Vagina (tissue), 2 donors: ENCODE results near the gene CLUH. TPM values are rescaled to one million over a fixed set of nuclear protein-coding genes. Genes with fewer than 3 reads are reported as not detected.
A peak's percentile ranks its signal among the peaks of the same experiment; 100 is the strongest.

Experiments used
- DNase-seq, 2 donors: peaks; one replicate each; pipeline ENCODE4 v3.0.0-alpha.2; 2017; ENCODE audit errors: extremely low spot score in 2 of 2
- H3K27ac ChIP-seq: fragments of 200-600 bp; sonication (generic); one replicate; pipeline ENCODE4 v1.5.1; 2019
- H3K27me3 ChIP-seq: fragments of 200-600 bp; sonication (generic); one replicate; pipeline ENCODE4 v1.5.1; 2019
- H3K36me3 ChIP-seq, 2 donors: fragments of 200-600 bp; sonication (generic); one replicate each; pipeline ENCODE4 v1.5.1; 2017 to 2019
- H3K4me1 ChIP-seq: fragments of 200-600 bp; sonication (generic); one replicate; pipeline ENCODE4 v1.5.1; 2019
- H3K4me3 ChIP-seq, 2 donors: fragments of 200-600 bp; sonication (generic); 1 replicate in 1 of 2; 2 replicates in 1 of 2; pipeline ENCODE4 v1.5.1; 2016 to 2019
- H3K9me3 ChIP-seq: fragments of 200-600 bp; sonication (generic); one replicate; pipeline ENCODE4 v1.5.1; 2019
- POLR2A ChIP-seq, 2 donors: fragments of 450-650 bp; IDR thresholded peaks; one replicate each; pipeline ENCODE4 v1.6.1; 2017; ENCODE audit warnings: antibody characterized with exemption in 2 of 2, mild to moderate bottlenecking in 2 of 2, moderate library complexity in 2 of 2
- POLR2AphosphoS5 ChIP-seq, 2 donors: sonication (generic); formaldehyde crosslinking; IDR thresholded peaks; one replicate each; pipeline ENCODE4 v1.9.0; 2017; ENCODE audit warnings: antibody characterized with exemption in 2 of 2, mild to moderate bottlenecking in 2 of 2, low read depth in 1 of 2; ENCODE audit not compliant: insufficient read depth in 1 of 2
- intact Hi-C: fragments of 100-400 bp; cut with DNase I; formaldehyde crosslinking; loops from one replicate; pipeline ENCODE4 v1.15.1; 2023
- total RNA-seq: library from RNA; depleted of rRNA; stranded (reverse); fragments of >200 nt; gene quantifications from one replicate; pipeline ENCODE4 v1.2.3, GENCODE V29; 2016
- TF ChIP-seq, protein P1 (sequence below), 3 experiments: fragments of 450-650 bp in 2 of 3; fragments of 200-600 bp in 1 of 3; sonication (generic) in 1 of 3; IDR thresholded peaks; one replicate each; pipeline ENCODE4 v1.5.1; 2017 to 2019; ENCODE audit warnings: antibody characterized with exemption in 3 of 3, mild to moderate bottlenecking in 2 of 3, moderate library complexity in 2 of 3

Gene CLUH, protein sequence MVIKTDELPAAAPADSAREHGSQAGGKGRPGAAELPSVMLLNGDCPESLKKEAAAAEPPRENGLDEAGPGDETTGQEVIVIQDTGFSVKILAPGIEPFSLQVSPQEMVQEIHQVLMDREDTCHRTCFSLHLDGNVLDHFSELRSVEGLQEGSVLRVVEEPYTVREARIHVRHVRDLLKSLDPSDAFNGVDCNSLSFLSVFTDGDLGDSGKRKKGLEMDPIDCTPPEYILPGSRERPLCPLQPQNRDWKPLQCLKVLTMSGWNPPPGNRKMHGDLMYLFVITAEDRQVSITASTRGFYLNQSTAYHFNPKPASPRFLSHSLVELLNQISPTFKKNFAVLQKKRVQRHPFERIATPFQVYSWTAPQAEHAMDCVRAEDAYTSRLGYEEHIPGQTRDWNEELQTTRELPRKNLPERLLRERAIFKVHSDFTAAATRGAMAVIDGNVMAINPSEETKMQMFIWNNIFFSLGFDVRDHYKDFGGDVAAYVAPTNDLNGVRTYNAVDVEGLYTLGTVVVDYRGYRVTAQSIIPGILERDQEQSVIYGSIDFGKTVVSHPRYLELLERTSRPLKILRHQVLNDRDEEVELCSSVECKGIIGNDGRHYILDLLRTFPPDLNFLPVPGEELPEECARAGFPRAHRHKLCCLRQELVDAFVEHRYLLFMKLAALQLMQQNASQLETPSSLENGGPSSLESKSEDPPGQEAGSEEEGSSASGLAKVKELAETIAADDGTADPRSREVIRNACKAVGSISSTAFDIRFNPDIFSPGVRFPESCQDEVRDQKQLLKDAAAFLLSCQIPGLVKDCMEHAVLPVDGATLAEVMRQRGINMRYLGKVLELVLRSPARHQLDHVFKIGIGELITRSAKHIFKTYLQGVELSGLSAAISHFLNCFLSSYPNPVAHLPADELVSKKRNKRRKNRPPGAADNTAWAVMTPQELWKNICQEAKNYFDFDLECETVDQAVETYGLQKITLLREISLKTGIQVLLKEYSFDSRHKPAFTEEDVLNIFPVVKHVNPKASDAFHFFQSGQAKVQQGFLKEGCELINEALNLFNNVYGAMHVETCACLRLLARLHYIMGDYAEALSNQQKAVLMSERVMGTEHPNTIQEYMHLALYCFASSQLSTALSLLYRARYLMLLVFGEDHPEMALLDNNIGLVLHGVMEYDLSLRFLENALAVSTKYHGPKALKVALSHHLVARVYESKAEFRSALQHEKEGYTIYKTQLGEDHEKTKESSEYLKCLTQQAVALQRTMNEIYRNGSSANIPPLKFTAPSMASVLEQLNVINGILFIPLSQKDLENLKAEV (N-terminal part only)
- total RNA-seq: 52.3 TPM

DNA sequence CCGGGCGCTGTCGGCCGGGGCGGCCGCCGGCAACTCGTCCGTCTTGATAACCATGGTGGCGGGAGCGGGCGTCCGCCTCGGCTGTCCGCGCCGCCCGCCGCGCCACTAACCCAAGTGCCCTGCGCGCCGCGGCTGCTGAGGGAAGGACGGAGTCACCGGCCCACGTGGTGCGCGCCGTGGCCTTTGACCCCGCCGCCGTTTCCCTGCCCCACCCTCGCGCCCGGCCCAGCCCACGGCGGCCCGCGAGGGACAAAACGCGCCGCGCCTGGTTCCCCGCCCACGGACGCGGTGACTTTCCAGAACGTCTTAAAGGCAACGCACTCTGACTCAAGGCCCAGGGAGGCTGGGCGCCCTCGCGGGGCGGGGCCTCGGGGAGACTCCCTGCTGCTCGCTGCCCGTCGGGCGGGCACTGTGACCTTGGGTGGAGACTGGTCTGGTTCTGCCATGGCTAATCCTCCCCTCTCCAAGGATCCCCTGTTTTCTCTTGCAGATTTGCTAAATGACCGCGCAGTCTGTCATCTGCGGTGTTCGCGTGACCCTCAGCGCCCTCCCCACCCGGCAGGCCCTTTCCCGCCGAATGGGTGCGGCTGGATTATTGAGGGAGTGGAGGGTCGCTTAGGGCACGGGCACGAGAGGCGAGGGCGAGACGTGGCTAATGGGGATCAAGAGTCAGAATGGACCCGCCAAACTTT lies at the start of gene CLUH:
Gene CLUH, minus strand, starts transcription at position 157 of the 692 bp plus-strand sequence. Its CDS starts 103 bp downstream, at position 54.
- TF ChIP-seq, protein P1, sequence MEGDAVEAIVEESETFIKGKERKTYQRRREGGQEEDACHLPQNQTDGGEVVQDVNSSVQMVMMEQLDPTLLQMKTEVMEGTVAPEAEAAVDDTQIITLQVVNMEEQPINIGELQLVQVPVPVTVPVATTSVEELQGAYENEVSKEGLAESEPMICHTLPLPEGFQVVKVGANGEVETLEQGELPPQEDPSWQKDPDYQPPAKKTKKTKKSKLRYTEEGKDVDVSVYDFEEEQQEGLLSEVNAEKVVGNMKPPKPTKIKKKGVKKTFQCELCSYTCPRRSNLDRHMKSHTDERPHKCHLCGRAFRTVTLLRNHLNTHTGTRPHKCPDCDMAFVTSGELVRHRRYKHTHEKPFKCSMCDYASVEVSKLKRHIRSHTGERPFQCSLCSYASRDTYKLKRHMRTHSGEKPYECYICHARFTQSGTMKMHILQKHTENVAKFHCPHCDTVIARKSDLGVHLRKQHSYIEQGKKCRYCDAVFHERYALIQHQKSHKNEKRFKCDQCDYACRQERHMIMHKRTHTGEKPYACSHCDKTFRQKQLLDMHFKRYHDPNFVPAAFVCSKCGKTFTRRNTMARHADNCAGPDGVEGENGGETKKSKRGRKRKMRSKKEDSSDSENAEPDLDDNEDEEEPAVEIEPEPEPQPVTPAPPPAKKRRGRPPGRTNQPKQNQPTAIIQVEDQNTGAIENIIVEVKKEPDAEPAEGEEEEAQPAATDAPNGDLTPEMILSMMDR (IDR thresholded peaks at IDR 0.05): no peak
- TF ChIP-seq POLR2A (IDR thresholded peaks at IDR 0.05) (peak in 1 of 2 donors; percentile 58), POLR2AphosphoS5 (IDR thresholded peaks at IDR 0.05; ENCODE audit: insufficient read depth in 1 of 2, low read depth in 1 of 2) (peak; percentile 90 to 93)
- intact Hi-C loops: no loop called here
- peaks cover 57% of the 10 kb centered on the region for H3K4me1 ChIP-seq

DNA sequence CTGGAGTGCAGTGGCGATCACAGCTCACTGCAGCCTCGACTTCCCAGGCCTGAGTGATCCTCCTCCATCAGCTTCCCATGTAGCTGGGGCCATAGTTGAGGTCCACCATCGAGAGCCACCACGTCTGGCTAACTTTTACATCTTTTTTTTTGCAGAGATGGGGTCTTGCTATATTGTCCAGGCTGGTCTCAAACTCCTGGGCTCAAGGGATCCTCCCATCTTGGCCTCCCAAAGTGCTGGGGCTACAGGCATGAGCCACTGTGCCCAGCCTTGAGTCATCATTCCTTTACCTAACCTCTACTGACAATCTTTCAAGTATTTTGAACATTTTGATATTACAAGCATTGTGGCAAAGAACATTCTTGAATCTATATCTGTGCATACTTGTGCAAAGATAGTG lies 47.3 kb upstream of the CLUH start:
- Histone ChIP-seq H3K4me3 (no peak overlapping the region), H3K27me3 (no peaks in the 10 kb centered on the region), H3K9me3 (no peaks in the 10 kb centered on the region), H3K27ac (no peak overlapping the region), H3K36me3 (no peaks in the 10 kb centered on the region), H3K4me1 (peaks cover 7% of the 10 kb centered on the region)
- intact Hi-C loops: no loop called here
- DNase-seq: no peak
- no peak for TF ChIP-seq POLR2AphosphoS5 (IDR thresholded peaks at IDR 0.05; ENCODE audit: insufficient read depth in 1 of 2, low read depth in 1 of 2)
- TF ChIP-seq, protein P1 (IDR thresholded peaks at IDR 0.05): no peak
- TF ChIP-seq POLR2A (IDR thresholded peaks at IDR 0.05): no peak

More for the DNA sequence above, at the start of gene CLUH:
- Histone ChIP-seq H3K36me3 (no peaks in the 10 kb centered on the region), H3K27me3 (no peaks in the 10 kb centered on the region), H3K27ac (peak within 1 kb of the TSS; percentile 80), H3K9me3 (no peaks in the 10 kb centered on the region), H3K4me3 (peak within 1 kb of the TSS; percentile 77 to 93)
- peak in 1 of 2 donors; percentile 98 for DNase-seq

DNA sequence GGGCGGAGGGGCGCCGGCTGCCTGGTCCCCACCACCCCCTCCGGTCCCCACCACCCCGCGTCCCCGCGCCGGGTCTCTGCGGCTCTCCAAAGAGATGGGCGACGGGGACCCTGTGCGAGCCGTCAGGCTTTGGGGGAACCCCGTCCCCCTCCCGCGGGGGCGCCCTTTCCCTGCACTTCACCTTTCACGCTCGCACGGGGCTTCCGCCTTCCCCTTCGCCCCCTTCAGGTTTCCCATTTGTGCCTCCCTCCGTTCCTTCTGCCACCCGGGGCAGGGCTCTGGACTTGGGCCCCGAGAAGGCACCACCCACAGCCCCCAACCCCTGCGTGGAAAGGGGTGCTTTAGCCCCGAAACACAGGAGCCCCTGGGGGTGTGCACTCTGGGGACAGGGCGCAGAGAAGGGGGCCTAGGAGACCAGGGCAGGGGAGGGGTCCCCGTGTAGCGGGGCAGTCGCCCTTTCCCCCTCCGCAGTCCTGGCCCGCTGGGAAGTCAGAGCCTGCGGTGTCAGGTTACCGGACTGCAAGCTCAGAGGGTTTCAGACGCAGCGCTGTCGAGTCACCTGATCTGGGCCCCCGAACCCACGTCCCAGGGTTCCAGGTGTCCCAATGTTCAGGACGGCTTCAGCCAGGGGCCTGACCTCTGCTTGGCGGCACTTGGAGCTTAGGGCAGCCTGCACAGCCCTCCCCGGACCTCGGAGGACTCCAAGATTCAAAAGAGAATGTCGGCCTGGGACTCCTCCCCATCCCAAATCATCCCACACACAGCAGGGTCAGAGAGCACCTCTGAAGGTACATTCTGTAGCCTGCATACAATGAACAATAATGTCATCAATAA lies 44.5 kb upstream of the CLUH start:
- TF ChIP-seq, protein P1 (IDR thresholded peaks at IDR 0.05): no peak
- TF ChIP-seq POLR2AphosphoS5 (IDR thresholded peaks at IDR 0.05; ENCODE audit: insufficient read depth in 1 of 2, low read depth in 1 of 2) (no peak), POLR2A (IDR thresholded peaks at IDR 0.05) (no peak)
- Histone ChIP-seq H3K27ac (no peak overlapping the region), H3K27me3 (no peaks in the 10 kb centered on the region), H3K36me3 (no peaks in the 10 kb centered on the region), H3K9me3 (no peaks in the 10 kb centered on the region), H3K4me1 (peaks cover 7% of the 10 kb centered on the region), H3K4me3 (peak overlapping the region; percentile 22 to 37)
- intact Hi-C loops: no loop called here
- no peak for DNase-seq

DNA sequence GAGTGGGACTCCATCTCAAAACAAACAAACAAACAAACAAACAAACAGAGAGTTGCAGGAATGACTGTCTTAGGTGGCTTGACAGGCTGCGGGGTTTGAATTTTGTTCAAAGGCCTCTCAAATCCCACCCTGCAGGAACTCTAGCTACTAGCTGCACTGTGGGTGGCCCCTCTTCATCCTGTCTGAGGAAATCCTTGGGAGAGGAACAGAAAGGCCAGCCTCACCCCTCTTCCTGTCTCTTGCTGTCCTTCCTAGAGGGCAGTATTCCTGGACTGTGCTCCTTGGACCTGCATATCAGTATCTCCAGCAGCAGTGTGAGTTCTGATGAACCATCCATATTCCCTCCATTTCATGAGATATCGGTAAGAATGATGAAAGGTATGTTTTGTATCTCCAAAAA lies 39.9 kb upstream of the CLUH start:
- TF ChIP-seq POLR2AphosphoS5 (IDR thresholded peaks at IDR 0.05; ENCODE audit: insufficient read depth in 1 of 2, low read depth in 1 of 2) (no peak), POLR2A (IDR thresholded peaks at IDR 0.05) (no peak)
- TF ChIP-seq, protein P1 (IDR thresholded peaks at IDR 0.05): no peak
- no peak overlapping the region for H3K4me3 ChIP-seq
- intact Hi-C loops: no loop called here
- H3K4me1 ChIP-seq: peaks cover 11% of the 10 kb centered on the region
- DNase-seq: no peak
- H3K27me3 ChIP-seq: no peaks in the 10 kb centered on the region
- H3K27ac ChIP-seq: no peak overlapping the region
- no peaks in the 10 kb centered on the region for H3K9me3 ChIP-seq
- H3K36me3 ChIP-seq: no peaks in the 10 kb centered on the region
